SH-SY5Y (cell line): ENCODE data around the gene RNF112.

Source experiments
- GATA2 ChIP-seq: IDR thresholded peaks from 2 replicates; pipeline ENCODE4 v1.6.1; 2011; ENCODE audit warnings: mild to moderate bottlenecking, low read depth, low read length
- GATA3 ChIP-seq: IDR thresholded peaks from 2 replicates; pipeline ENCODE4 v1.6.1; 2011; ENCODE audit warnings: low read depth, mild to moderate bottlenecking, low read length, moderate library complexity

Gene RNF112

GRCh38 chr17:19369846-19370492, 41.1 kb upstream of the RNF112 start:
- no peak for TF ChIP-seq GATA2
- TF ChIP-seq GATA3 = no peak

- no peak for TF ChIP-seq GATA2
- no peak for TF ChIP-seq GATA3
Measured at GRCh38 chr17:19370493-19370960, 40.5 kb upstream of the RNF112 start.

GRCh38 chr17:19371259-19372010, 39.6 kb upstream of the RNF112 start:
- TF ChIP-seq GATA2 (no peak), GATA3 (no peak)

- TF ChIP-seq GATA3 (no peak), GATA2 (no peak)
Measured at GRCh38 chr17:19372011-19372370, 39.0 kb upstream of the RNF112 start.

GRCh38 chr17:19372439-19372838, 38.6 kb upstream of the RNF112 start:
- TF ChIP-seq GATA3 (no peak), GATA2 (no peak)

- no peak for TF ChIP-seq GATA3
- no peak for TF ChIP-seq GATA2
Measured at GRCh38 chr17:19372866-19373504, 38.0 kb upstream of the RNF112 start.

- TF ChIP-seq GATA3 (no peak), GATA2 (no peak)
Measured at GRCh38 chr17:19374136-19374535, 36.9 kb upstream of the RNF112 start.

- TF ChIP-seq GATA3 = no peak
Measured at GRCh38 chr17:19375732-19376131, 35.3 kb upstream of the RNF112 start.

GRCh38 chr17:19376811-19377210, 34.2 kb upstream of the RNF112 start:
- TF ChIP-seq GATA2 (no peak), GATA3 (no peak)

- TF ChIP-seq GATA2 = no peak
- no peak for TF ChIP-seq GATA3
Measured at GRCh38 chr17:19377602-19378415, 33.2 kb upstream of the RNF112 start.

- TF ChIP-seq GATA3 = no peak
- no peak for TF ChIP-seq GATA2
Measured at GRCh38 chr17:19378416-19379360, 32.3 kb upstream of the RNF112 start, which contains the start of gene MAPK7. MAPK7 (plus strand) TSS chr17:19378498; CDS start chr17:19378901, 403 bp downstream.

- no peak for TF ChIP-seq GATA3
- TF ChIP-seq GATA2 = no peak
Measured at GRCh38 chr17:19379361-19380065, 31.5 kb upstream of the RNF112 start.
